HG03558 (cell line): ENCODE data around the gene MMP28.

Experiments
- ATAC-seq: cut with Tn5 transposase; IDR thresholded peaks from one replicate; pipeline ENCODE4 v1.9.1; 2021; ENCODE audit warnings: moderate number of reproducible peaks; ENCODE audit not compliant: unreplicated experiment; ENCODE audit errors: extremely low read depth

MMP28 gene

DNA sequence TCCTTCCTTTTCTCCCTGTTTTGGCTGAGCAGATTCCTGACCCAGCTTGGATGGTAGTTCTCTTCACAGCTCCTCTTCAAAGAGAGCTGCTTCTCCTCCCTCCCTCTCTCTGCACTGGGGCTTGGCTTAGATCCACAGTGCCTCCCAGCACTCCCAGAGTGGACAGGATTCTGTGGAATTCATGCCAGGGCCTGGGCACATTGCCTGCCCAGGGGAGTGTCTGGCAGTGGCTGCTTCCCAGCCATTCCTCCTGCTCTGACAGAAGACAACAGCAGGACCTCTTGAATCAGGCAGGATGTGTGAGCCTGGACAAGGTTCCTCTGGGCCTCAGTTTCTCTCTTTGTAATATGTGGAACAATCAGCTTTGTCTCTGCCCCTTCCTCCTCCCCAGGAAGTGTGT, 4.5 kb upstream of the MMP28 start:
- no peak for ATAC-seq

DNA sequence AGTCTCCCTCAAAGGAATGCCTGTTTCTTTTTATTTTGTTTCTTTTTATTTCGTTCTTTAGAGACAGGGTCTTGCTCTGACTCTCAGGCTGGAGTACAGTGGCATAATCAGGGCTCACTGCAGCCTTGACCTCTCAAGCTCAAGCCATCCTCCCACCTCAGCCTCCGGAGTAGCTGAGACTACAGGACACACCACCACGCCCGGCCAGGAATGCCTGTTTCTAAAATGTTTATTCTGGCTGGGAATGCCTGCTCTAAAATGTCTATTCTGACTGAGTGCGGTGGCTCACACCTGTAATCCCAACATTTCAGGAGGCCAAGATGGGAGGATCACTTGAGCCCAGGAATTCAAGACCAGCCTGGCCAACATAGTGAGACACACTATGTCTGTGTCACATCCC, 2.5 kb upstream of the MMP28 start:
- ATAC-seq: no peak

DNA sequence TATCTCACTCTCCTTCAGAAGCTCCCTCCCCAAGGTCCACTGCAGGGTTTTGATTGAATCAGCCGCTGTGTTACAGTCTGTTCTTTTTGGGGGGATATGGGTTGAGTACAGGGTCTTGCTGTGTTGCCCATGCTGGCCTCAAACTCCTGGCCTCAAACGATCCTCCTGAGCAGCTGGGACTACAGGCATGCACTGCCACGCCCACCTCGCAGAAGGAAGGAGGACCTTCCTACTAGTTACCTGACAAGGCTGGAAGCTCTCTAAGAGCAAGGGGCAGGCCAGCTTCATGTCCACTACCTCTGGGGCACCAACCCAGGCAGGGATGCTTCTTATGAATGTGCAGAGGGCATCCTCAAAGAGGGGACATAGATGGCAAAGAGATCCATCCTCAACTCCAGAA, 1.9 kb upstream of the MMP28 start:
- ATAC-seq: no peak

DNA sequence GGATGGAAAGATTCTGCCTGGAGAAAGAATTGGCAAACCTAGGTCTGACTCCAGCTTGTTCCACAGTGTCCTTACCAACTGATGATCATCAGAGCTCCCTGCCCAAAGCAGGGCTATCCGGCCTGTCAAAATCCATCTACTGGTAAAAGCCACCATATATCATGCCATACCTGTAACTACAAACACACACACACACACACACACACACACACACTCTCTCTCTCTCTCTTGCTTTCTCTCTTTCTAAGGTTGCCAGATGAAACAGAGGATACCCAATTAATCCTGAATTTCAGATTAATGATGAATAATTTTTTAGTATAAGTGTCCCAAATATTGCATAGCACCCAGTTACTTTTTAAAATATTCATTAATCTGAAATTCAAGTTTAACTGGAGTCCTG, 1.5 kb upstream of the MMP28 start:
- no peak for ATAC-seq

GRCh38 chr17:35795871-35796265, 427 bp upstream of the MMP28 start:
- ATAC-seq: no peak

GRCh38 chr17:35793257-35793656, 2.2 kb downstream of the MMP28 start:
- no peak for ATAC-seq

GRCh38 chr17:35791681-35792350, 3.6 kb downstream of the MMP28 start:
- ATAC-seq: no peak

DNA sequence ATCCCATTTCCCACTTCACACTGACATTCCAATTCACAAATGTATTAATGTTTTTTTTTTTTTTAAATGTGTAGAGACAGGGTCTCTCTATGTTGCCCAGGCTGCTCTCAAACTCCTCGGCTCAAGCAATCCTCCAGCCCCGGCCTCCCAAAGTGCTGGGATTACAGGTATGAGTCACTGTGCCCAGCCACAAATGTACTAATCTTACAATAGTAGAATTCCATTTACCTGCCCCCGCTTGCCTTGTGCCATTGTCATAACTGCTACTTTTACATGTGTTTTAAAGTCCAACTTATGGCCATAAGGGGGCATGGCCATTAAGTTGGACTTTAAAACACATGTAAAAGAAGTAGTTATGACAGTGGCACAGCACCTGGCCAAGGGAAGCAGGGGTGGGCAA, 4.6 kb downstream of the MMP28 start:
- ATAC-seq: no peak

DNA sequence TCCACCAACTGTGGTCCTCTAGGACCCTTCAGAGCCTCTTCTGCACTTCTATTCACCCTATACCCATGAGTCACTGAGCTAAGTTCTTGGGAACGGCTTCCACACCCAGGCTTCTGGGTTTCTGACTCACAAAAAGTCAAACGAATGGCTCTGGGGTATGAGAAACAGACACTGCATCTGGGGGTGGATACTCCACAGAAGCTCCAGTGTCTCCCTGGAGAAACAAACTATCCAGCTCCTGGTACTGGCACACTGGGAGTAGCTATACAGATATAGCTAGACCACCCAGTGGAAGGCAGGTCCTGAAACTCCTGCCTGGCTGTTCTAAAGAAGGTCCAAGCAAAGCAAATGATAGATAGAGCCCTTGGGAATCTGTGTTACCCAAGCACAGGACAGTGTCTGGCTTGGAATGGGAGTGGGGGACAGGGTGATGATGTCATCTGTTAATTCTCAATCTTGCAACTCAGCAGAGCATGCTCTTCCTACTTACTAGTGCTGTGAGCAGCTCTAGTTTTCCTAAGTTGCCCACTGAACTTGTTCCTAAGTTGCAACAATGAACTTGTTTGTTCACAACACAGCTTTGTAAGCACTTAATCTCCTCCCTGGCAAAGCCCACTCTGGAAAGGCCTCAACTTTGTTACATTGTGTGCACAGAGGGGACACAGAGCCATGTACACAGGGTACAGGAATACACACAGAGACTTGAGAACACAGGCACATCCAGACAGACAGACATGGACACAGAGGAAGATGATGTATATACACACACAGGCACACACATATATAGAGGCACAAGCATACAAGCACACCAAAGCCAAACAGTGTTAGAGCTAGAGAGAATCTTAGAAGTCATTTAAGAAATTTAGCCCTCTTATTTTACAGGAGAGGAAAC, 6.7 kb downstream of the MMP28 start:
- ATAC-seq: no peak

GRCh38 chr17:35786941-35787432, 8.5 kb downstream of the MMP28 start:
- ATAC-seq: no peak

DNA sequence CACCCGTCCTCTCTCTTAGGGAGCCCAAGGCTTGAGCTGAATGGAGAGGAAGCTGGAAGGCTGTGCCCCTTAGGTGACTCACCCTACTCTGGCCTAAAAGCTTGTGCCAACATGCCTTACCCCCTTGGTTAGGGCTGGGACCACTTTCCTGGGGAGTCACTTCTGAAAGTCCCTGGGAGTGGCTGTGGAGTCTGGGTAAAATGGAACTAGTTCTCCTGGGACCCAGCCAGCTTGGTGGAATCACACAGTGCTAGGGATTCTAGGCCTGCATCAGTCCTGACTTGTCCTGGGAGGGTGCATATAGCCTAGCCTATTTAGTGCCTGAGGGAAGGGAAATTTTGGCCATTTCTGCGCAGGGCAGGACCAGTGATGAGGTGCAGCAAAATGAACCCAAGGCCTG, 10.5 kb downstream of the MMP28 start:
- ATAC-seq: no peak

GRCh38 chr17:35780950-35781349, 14.5 kb downstream of the MMP28 start:
- ATAC-seq: no peak

DNA sequence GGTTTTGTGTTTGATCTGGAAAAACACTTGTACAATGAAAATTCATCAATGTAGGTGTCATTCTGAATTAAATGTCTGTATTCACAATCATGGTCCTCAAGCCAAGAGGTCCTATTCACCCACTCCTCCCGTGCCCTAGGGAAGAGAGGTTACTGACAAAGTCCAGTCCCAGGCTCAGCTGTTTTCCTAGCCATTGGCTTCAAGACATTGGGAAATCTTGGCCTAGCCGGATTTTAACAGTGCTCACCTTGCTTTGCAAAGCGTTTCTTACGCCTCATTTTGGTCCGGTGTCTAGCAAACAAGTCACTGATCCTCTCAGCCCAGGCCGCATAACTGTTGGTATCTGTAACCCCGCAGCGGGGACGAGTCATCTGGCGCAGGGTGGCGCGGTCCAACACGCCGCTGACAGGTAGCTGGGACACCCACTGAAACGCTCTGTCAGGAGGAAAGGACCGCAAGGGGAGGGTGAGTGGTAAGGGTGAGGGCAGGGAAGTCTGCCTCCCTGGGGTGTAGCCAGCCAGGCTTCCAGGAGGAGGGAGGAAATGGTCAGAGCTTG, 16.7 kb downstream of the MMP28 start:
- ATAC-seq: no peak

- ATAC-seq: no peak
Measured at GRCh38 chr17:35775583-35775982, 19.9 kb downstream of the MMP28 start.

- ATAC-seq: no peak
Measured at GRCh38 chr17:35775039-35775438, 20.4 kb downstream of the MMP28 start.

- no peak for ATAC-seq
Measured at GRCh38 chr17:35774499-35774898, 20.9 kb downstream of the MMP28 start.

DNA sequence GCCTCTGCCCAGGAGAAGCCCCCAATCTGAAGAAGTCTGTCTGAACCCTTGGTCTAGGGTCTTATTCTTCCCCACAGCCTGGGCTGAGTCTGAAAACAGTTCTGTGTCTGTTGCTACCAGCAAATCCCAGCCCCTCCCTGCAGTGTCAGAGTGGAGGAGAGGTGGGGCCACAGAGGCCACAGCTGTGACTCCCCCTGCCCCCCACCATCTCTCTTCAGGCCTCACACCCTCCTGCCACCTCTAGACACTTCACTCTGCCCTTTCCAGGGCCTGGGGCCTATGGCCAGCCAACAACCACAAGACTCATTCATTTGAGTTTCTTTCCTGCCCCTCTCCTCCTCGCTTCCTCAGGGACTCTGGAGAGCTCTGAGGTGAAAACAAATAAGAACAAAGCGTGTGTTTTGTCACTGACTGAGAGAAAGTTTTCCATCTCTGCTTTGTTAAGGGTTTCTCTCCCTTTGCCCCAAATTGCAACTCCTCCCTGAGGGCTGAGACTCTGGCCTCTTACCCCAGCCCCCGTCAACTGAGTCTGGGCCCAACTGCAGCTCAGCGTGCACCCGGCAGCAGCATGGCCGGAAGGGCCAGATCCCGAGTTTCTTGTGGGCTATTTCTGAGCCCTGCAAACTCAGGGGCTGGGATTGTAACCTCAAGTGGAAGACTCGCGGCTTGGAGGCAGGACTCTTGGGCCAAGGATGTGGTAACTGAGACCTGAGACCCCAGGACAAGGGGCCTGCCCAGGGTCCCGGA, 21.6 kb downstream of the MMP28 start:
- ATAC-seq: no peak

GRCh38 chr17:35773129-35773528, 22.3 kb downstream of the MMP28 start:
- no peak for ATAC-seq

DNA sequence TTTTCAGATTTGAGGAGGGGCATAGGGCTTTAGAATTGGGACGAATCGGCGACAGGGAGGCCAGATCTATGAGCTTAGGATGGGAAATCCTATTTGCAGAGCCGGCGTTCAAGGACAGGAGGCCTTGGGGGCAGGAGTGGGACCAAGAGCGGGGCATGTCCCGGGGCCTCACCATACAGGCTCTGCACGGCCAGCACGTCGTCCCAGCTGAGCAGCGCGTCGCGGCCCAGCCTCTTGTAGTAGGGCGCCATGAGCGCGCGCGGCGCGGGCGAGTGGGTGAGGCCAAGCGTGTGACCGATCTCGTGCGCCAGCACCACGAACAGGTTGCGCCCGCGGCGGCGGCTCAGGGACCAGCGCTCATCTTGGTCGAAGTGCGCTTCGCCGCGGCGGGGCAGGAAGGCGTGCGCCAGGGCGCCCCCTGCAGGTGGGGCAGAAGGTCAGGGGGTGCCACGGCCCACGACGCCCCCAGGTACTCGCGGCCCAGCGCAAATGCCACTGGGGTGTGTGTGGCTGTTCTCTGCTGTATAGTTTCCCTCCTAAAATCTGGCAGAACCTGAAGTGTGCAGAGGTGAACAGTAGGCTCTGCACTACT, 25.4 kb downstream of the MMP28 start:
- no peak for ATAC-seq

DNA sequence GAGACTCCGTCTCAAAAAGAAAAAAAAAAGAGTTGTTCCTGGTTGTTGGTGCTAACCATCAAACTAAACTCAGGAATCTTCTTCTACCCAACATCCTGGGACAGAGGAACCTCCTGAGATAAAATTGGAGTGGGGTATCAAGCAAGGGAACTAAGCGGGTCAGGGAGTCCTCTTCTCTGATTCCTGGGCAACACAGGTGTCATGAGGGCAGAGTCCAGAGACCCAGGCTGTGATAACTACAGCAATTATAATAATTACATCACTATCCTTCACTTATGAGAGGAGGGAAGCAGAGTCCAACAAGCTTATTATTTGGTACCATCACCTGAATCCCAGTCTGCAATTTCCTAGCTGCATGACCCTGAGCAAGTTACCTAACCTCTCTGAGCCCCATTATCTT, 26.6 kb downstream of the MMP28 start:
- no peak for ATAC-seq
